Activated CD8-positive, alpha-beta memory T cell treated with anti-CD3 and anti-CD28 coated beads, Interleukin-2, amount 50 U/mL, for 48 hours (primary cell): ENCODE data around the gene TOP1.
"Not testable (repeated sequence)": the region's sequence is repeated elsewhere in the genome, so short reads cannot be mapped to it uniquely, and the experiment has no call there.

ENCODE experiments used
- DNase-seq: peaks from one replicate; pipeline ENCODE4 v3.0.0-alpha.2; 2020

The TOP1 gene

DNA sequence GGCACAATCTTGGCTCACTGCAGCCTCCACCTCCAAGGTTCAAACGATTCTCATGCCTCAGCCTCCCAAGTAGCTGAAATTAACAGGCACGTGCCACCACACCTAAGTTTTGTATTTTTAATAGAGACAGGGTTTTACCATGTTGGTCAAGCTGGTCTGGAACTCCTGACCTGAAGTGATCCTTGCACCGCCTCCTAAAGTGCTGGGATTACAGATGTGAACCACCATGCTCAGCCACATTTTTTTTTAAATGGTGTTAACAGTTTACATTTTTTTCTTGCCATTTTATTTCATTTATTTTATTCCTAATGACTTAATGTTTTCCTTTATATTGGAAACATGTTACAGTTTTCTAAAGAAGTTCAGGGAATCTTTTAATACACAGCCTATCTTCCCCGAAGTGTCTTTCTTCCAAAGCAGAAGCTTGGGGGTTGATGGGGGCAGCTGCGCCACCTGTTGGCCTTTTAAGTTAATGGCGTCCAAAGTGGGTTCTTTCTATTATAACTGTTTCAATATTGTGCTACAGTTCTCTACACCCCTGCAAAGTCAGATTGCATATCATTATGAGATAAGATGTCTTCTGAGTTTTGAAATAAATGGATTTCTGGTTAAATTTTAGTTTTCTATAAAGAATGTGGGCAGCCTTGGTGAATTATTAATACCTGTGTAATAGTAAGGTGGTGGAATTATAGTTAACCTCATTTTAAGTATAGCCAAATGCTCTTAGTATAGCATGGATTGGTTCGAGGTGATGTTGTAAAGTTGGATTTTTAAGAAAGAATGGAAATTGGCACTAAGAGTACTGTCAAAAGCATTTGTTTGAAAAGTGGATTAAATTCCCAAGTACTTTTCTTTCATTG, 66.7 kb downstream of the TOP1 start:
- no peak for DNase-seq

DNA sequence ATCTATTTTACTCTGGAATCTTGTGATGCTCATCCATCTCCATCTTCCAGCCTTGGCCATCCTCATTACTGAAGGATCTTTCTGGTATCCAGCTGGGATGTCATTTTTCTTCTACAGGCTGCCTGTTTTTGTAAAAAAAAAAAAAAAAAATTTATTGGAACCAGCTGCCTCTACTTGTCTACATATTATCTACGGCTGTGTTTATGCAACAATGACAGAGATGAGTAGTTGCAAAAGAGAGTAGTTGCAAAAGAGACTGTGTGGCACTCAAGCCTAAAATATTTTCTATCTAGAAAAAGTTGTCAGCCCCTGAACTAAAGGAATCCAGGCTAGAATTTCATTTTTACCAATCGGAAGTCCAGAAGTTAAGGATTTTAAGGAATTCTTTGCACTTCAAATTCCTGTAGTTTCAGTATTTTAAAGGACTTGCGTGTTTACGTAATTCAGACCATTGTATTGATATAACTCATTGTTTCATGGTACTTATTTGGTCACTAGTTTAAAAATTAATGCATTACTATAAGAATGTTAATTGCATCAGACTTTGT, 70.2 kb downstream of the TOP1 start:
- DNase-seq = no peak

DNA sequence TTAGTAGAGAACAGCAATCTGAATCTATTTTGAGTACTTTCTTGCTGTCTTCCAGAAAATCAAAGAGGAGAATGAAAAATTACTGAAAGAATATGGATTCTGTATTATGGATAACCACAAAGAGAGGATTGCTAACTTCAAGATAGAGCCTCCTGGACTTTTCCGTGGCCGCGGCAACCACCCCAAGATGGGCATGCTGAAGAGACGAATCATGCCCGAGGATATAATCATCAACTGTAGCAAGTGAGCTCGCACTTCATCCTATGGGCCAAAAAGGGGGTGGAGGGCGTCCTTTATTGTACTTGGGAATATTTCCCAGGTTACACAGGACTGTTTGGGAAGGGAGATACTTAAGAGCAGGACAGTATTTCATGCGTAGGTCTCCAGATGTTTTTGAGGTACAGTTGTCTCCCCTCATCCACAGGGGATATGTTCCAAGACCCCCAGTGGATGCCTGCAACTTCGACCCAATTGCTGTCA, 71.4 kb downstream of the TOP1 start:
- DNase-seq = no peak

DNA sequence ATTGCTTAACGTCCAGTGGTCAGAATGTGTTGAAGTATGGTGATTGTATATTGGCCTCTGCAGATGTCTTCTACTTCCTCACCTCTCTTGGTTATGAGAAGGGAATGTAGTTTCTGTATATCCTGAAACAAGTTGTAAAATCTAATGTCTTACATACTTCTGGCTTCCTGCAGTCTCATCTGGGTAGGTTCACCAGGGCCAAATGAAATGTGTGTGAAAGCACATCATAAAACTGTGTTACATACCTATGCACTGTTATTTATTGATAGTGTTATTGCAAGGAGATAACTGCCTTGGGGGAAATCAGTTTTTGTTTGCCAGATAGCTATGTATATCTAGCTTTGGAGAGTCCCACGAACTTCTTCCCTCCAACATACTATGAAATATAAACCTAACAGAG, 73.0 kb downstream of the TOP1 start:
- no peak for DNase-seq

DNA sequence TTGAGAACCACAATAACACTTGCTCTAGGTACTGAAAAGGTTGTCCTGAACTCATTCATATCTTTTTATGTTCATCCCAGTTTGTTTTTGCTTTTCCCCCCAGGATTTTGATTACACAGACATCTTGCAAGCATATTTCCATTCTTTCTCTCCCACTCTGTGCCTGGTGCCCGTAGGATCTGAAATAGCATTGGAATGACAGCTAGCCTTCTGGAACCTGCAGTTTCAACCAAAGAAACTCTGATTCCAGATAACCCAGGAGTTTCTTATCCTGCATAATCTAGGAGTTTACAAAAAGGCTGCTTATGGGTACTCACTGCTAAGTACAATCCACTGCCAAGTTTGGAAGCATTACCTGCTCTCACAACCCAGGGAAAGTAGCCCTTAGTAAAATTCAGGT, 79.9 kb downstream of the TOP1 start:
- DNase-seq = no peak

DNA sequence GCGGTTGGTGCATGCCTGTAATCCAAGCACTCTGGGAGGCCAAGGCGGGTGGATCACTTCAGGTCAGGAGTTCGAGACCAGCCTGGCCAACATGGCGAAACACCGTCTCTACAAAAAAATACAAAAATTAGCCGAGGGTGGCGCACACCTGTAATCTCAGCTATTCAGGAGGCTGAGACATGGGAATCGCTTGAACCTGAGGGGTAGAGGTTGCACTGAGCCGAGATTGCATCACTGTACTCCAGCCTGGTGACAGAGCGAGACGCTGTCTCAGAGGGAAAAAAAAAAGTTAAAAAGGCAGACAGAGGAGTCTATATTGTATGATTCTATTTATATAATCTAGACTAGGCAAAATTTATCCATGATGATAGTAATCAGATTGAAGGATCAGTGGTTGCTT, 81.4 kb downstream of the TOP1 start:
- no peak for DNase-seq

DNA sequence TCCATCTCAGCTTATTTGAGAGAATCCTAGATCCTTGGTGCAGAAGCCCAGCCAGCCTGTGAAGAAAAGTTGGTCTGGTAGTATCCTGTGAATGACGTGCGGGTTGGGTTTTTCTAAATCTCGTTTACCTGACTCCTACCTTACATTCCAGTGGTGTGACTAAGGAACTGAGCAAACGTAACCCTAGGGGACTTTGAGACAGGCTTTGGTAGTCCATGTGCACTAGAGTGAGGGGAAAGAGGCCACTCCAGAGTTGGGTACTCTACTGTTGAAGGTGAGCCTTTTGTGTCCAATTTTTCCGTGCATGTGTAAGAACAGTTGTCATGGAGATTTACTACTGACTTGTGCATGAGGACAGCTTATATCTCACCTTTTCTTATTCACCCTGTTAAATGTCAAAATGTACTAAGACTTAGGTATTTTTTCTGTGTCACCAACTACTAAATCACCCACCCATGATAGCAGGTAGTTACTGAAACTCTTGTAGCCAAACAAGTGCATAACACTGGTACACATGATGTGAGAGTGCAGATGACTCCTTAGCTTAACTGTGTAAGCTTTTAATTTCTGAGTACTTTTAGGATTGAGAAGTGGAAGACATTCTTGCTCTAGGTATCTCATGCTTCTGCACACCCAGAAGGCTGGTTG, 82.4 kb downstream of the TOP1 start:
- DNase-seq = no peak

DNA sequence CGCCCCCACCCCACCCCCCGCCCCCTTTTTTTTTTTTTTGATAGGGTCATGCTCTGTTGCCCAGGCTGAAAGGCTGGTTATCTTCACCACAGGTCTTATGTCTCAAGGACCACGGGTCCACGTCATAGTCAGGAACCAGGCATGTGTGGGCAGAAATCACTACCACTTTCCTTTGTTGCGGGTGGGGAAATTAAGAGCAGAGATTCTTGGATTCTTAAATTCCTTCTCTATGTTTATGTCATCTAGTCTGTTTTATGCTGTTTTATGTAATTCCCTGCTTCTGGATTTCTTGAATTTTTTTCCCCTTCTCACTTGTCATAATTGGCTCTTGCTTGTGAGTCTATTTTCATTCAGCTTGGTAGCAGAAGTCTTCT, 82.9 kb downstream of the TOP1 start:
- no peak for DNase-seq

DNA sequence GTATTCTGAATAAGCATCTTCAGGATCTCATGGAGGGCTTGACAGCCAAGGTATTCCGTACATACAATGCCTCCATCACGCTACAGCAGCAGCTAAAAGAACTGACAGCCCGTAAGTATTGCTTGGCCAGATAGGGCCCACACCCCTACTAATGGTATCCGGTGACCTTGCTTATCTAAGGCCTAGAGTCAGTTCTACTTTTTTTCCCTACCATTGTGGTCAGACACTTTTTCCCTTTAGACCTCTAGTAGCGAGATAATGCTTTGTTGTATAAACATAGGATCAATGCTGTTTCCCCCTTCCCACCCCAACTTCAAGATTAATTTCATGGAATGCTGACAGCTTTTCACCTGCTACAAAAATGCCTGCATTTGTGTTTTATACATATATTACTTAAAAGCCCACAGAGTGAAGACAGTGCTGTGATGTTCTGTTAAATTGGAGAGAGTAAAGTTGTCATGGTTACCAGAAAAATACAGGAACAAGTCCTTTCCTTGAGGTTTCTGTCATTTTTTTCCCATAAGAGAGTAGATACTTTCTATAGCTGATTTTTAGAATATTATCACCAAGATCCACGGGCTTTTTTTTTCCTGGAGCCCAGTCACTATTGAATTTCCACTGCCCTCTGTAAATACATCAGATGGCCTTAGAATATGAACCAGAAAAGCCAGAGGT, 87.8 kb downstream of the TOP1 start:
- DNase-seq = no peak

DNA sequence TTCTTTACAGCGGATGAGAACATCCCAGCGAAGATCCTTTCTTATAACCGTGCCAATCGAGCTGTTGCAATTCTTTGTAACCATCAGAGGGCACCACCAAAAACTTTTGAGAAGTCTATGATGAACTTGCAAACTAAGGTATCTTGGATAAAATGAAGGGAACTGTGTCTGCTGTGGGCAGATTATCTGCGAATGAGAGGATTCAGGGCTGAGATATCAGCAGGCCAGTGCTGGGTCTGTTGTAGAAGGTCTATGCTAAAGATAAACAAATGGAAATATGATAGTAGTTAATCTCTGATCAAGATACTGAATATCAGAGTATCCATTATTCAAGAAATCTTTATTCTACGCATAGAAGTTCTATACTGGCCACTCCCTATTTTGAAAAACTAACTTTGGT, 89.5 kb downstream of the TOP1 start:
- not testable (repeated sequence) for DNase-seq

DNA sequence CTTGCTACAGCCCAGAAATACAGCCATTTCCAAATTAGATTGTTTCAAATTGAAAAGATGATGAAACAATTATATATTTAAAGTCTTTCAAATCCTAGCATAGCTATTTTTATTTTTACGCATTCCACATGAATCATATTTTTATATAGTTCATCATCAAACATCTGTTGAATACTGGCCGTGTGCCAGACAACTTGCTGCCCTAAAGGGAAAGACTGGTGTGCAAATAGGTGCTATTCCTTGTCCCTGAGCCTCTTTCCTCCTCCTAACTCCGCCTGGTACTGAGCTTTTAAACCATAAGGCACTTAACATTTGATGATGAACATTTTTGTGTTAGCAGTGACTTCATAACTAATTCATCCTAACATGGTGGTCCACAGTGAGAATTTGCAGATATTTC, 90.0 kb downstream of the TOP1 start:
- DNase-seq = no peak

DNA sequence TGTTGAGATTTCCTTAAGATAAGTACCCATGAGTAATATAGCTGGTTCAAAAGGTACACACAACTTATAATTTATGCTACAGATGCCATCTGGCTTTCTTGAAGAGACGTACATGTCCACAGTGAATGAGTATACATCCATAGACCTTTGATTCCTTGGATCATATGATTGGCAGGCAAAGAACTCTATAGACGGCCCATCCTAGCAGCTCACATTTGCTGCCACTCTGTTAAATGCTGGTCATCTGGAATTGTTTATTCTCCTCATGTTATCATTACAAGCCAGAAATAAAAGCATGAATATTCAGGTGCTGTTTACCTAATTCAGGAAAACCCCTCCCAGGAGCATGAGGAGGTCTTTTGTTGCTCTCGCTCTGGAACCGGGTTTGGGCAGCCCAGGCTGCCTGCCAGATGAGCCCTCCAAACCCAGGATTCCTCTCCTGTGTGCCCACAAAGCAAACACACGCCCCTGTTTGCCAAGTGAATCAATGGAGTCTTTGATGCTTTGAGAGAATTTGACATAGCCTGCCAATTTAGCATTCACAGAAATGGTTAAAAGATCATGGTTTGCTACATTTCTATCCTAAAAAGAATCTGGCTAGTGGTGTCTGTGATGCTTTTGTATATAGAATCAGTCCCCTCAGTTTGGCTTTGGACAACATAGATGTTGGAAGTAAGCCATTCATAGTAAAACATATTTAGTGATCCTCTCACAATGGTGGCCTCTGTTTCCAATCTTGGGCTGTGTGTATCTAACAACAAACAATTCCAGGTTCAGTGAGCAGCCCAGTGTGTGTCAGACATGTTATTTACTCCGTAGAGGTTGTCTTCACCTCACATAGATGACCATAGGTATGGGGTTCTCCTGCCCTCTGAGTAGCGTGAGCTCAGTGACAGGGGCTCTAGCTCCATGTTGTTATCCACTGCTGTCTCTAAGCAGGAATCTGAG, 91.3 kb downstream of the TOP1 start:
- no peak for DNase-seq

DNA sequence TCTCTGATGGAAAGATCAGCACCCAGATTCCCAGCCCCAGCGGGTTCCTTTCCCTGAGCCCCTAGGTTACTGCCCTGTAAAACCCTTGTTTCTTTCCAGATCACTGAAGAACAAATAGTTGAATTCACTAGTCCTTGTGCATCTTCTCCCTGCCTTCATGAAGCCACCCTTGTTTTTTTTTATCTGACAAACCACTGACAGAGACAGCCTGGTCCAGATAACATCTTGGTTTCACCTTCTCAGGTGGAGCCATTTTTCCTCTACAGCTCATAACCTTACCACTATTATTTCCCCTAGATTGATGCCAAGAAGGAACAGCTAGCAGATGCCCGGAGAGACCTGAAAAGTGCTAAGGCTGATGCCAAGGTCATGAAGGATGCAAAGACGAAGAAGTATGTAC, 92.8 kb downstream of the TOP1 start:
- no peak for DNase-seq

DNA sequence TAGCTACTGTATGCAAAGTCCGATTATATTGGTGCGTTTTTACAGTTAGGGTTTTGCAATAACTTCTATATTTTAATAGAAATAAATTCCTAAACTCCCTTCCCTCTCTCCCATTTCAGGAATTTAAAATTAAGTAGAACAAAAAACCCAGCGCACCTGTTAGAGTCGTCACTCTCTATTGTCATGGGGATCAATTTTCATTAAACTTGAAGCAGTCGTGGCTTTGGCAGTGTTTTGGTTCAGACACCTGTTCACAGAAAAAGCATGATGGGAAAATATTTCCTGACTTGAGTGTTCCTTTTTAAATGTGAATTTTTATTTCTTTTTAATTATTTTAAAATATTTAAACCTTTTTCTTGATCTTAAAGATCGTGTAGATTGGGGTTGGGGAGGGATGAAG, 95.0 kb downstream of the TOP1 start:
- no peak for DNase-seq

DNA sequence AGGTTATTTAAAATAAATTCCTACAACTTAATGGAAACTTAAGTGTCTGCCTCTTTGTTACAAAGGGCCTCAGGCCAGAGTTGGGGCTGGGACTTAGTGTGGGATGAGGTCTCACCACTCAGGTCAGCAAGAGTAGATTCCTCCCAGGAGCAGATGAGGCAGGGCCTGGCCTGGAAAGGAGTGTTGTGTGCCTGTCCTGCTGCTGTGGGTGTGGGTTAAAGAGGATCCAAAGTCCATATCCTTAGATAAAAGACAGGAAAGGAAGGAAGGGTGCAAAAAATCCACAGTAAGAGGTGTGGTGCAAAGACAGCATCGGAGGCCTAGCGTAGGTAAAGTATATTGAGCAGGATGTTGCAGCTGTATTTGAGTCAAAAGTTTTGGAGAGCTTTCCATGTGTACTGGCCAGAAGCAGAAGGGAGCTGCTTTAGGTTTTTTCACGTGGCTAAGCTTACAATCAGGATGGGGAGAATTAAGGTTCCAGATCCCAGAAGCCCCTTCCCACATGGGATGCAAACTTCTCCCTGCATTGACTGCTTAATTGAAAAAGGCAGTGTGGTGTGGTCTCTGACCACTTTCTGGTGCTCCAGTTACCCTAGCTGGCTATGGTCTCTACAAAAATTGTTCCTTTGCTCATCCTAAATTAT, 96.0 kb downstream of the TOP1 start:
- no peak for DNase-seq

DNA sequence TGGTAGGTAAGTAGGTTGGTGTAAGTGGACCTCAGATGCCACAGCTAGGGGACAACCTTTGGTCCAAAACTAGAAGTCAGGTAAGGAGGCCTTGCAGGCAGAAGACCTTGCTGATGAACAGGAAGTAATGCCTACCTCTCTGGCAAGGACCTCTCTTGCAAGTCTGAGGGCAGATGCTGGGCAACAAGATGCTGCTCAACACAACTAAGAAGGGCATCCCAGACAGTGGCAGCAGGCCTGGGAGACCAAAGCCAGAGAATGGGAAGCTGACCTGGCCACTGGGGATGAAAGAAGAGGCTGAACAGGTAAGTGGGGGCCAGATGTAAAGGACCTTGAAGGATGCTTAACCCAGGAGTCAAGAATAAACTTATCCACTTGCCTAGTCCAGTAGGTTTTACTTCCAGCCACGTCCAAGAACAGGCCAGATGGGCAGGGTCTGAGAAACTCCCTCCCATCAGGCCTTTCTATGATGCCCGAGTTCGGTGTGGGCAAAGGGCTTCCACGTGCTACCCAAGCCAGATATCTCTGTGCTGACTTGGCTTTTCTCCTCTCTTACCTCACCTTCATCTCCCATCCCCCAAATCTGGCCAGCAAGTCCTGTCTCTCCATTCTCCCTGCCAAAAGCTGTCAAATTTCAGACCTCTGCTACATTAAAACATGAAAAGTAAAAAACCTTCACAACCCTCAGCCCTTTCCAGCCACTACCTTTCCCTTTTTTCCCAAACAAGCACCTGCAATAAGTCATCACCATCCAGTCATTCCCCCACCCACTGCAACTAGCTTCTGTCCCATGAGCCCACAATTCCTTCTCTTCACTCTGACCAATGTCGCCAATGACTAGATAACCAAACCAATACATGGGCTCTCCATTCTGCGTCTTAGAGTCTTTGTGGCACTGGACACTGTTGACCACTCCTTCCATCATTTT, 97.2 kb downstream of the TOP1 start:
- DNase-seq = no peak

DNA sequence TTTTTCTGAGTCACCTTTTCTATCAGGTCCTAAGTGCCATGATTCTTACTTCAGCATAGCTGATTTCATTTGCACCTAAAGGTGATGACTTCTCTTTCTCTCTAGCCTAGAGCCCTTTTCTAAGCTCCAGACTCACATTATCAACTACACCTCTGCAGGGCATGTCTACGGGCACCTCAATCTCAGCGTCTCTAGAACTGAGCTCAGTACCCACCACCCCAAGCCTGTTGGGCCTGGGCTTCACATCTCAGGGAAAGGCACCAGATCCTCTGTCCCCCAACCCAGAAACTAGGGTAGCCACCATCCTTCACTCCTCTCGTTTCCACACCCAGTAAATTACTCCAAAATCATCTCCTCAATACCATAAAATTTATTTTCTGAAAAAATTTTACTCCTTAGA, 98.1 kb downstream of the TOP1 start:
- no peak for DNase-seq

DNA sequence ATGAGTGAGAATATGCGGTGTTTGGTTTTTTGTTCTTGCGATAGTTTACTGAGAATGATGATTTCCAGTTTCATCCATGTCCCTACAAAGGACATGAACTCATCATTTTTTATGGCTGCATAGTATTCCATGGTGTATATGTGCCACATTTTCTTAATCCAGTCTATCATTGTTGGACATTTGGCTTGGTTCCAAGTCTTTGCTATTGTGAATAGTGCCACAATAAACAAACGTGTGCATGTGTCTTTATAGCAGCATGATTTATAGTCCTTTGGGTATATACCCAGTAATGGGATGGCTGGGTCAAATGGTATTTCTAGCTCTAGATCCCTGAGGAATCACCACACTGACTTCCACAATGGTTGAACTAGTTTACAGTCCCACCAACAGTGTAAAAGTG, 99.7 kb downstream of the TOP1 start:
- DNase-seq = not testable (repeated sequence)

DNA sequence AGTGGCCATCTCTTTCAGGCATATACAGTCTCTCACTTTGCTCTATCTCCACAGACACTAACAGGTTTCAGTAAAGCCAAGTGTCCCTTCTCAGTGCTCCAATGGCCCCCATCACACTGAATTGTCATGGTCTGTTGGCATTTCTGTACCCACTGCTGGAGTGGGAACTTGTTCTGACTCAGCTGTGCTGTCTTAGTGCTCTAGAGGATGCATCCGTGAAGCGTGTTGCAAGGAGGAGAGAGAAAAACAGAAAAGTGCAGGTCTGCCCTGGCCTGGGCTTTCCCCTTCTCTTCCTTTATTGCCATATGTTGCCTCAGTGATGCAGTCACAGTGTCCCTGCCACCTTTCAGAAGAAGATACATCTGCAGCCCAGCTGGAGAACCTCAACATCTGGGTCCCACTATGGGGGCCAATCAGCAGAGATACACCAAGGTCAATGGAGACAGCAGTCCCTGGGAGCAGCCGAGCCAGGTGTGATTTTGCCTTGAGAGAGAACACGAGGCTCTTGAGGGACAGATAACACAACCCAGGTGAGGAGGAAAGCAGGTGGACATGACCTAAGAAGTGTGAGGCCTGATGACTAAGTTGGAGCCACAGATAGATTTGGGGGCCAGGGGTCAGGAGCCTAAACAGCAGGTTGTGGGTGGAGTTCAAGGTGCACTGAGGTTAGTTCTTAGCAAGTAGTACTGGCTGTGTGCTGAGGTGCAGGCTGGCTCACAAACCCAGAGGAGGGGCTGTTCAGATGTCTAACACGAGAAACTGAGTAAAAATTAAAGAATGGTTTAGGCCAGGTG, 103.2 kb downstream of the TOP1 start:
- no peak for DNase-seq

DNA sequence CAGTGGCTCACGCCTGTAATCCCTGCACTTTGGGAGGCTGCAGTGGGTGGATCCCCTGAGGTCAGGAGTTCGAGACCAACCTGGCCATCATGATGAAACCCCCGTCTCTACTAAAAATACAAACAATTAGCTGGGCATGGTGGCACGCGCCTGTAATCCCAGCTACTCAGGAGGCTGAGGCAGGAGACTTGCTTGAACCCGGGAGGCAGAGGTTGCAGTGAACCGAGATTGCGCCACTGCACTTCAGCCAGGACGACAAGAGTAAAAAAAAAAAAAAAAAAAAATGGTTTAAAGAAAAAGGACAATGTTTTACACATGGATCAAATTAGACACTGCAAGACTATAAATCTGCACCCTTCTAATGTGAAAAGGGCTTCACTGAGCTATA, 103.8 kb downstream of the TOP1 start:
- not testable (repeated sequence) for DNase-seq
